AG09309 (cell line): Measurements from ENCODE around the gene FOXP4.

Source experiments
- DNase-seq: peaks from one replicate; pipeline ENCODE4 v3.0.0-alpha.2; 2010; ENCODE audit warnings: low read depth
- H3K4me3 ChIP-seq: 2 replicates; pipeline ENCODE4 v1.5.1; 2011; ENCODE audit warnings: mild to moderate bottlenecking, low read depth, low read length, moderate library complexity; ENCODE audit not compliant: control insufficient read depth
- CTCF ChIP-seq: IDR thresholded peaks from 2 replicates; pipeline ENCODE4 v1.5.1; 2011; ENCODE audit warnings: mild to moderate bottlenecking, low read depth, low read length, inconsistent platforms; ENCODE audit not compliant: insufficient read depth, control insufficient read depth; ENCODE audit errors: missing control alignments

The FOXP4 gene

GRCh38 chr6:41551857-41552256, 5.7 kb downstream of the FOXP4 start:
- no peak overlapping the region for H3K4me3 ChIP-seq
- no peak for TF ChIP-seq CTCF
- DNase-seq = no peak

GRCh38 chr6:41552723-41553122, 6.5 kb downstream of the FOXP4 start:
- DNase-seq = no peak
- no peak for TF ChIP-seq CTCF
- H3K4me3 ChIP-seq = no peak overlapping the region

- TF ChIP-seq CTCF = no peak
- no peak overlapping the region for H3K4me3 ChIP-seq
- DNase-seq = no peak
These were observed 7.3 kb downstream of the FOXP4 start for GRCh38 chr6:41553405-41553999.

- no peak for TF ChIP-seq CTCF
- no peak overlapping the region for H3K4me3 ChIP-seq
- DNase-seq = no peak
These were observed 9.4 kb downstream of the FOXP4 start for GRCh38 chr6:41555326-41556300.

GRCh38 chr6:41557335-41557734, 11.2 kb downstream of the FOXP4 start:
- no peak for DNase-seq
- H3K4me3 ChIP-seq = no peak overlapping the region
- TF ChIP-seq CTCF = no peak

- no peak overlapping the region for H3K4me3 ChIP-seq
- DNase-seq = no peak
- TF ChIP-seq CTCF = no peak
These were observed 12.0 kb downstream of the FOXP4 start for GRCh38 chr6:41558033-41558807.
